Skeletal muscle tissue (tissue), 4 donors: ENCODE data around the gene ERGIC2. TPM values are rescaled to one million over a fixed set of nuclear protein-coding genes. Genes with fewer than 3 reads are reported as not detected.

Source experiments
- H3K27ac ChIP-seq: one replicate; pipeline ENCODE4 v1.7.0; 2013; ENCODE audit warnings: mild to moderate bottlenecking, low read depth, low read length, inconsistent platforms
- H3K27me3 ChIP-seq, 3 donors: one replicate each; pipeline ENCODE4 v1.7.0; 2013; ENCODE audit warnings: low read length in 3 of 3; ENCODE audit not compliant: control insufficient read depth in 3 of 3, insufficient read depth in 3 of 3
- H3K36me3 ChIP-seq, 3 donors: one replicate each; pipeline ENCODE4 v1.7.0; 2013; ENCODE audit warnings: low read length in 3 of 3; ENCODE audit not compliant: control insufficient read depth in 3 of 3, insufficient read depth in 3 of 3
- H3K4me1 ChIP-seq, 3 donors: one replicate each; pipeline ENCODE4 v1.7.0; 2013; ENCODE audit warnings: low read length in 3 of 3, mild to moderate bottlenecking in 3 of 3; ENCODE audit not compliant: control insufficient read depth in 3 of 3, insufficient read depth in 3 of 3
- H3K4me3 ChIP-seq, 3 donors: one replicate each; pipeline ENCODE4 v1.7.0; 2013; ENCODE audit warnings: low read length in 3 of 3
- H3K9ac ChIP-seq, 3 donors: one replicate each; pipeline ENCODE4 v1.7.0; 2013; ENCODE audit warnings: low read length in 3 of 3, mild to moderate bottlenecking in 3 of 3, moderate library complexity in 2 of 3, low read depth in 1 of 3
- H3K9me3 ChIP-seq, 3 donors: one replicate each; pipeline ENCODE4 v1.7.0; 2013; ENCODE audit warnings: low read length in 3 of 3; ENCODE audit not compliant: control insufficient read depth in 3 of 3
- total RNA-seq: library from RNA; depleted of rRNA; stranded (reverse); fragments of >200 nt; gene quantifications from one replicate; pipeline ENCODE4 v1.2.3, GENCODE V29; 2014
- donor health status: Osteomylitis.

ERGIC2 gene
- total RNA-seq, 1 donor from 2014 or later, result 19.8 TPM

GRCh38 chr12:29382251-29382650 lies 1.3 kb upstream of the ERGIC2 start:
- Histone ChIP-seq H3K27me3 (no peaks in the 10 kb centered on the region), H3K36me3 (peaks cover 0 to 3% (median 0%) of the 10 kb centered on the region in 3 donors), H3K9ac (no peak overlapping the region), H3K4me3 (no peak overlapping the region), H3K4me1 (peaks cover 0 to 8% (median 6%) of the 10 kb centered on the region in 3 donors), H3K9me3 (no peaks in the 10 kb centered on the region), H3K27ac (no peak overlapping the region)

- Histone ChIP-seq H3K27ac (no peak overlapping the region), H3K27me3 (no peaks in the 10 kb centered on the region), H3K9ac (no peak overlapping the region), H3K4me3 (no peak overlapping the region), H3K36me3 (peaks cover 3 to 5% (median 3%) of the 10 kb centered on the region in 3 donors), H3K9me3 (no peaks in the 10 kb centered on the region), H3K4me1 (peaks cover 0 to 8% (median 6%) of the 10 kb centered on the region in 3 donors)
Measured at GRCh38 chr12:29376118-29376517, 4.9 kb downstream of the ERGIC2 start.

- Histone ChIP-seq H3K4me1 (peaks cover 0 to 5% (median 4%) of the 10 kb centered on the region in 3 donors), H3K9ac (no peak overlapping the region), H3K27me3 (no peaks in the 10 kb centered on the region), H3K27ac (no peak overlapping the region), H3K9me3 (no peaks in the 10 kb centered on the region), H3K36me3 (peaks cover 3 to 5% (median 4%) of the 10 kb centered on the region in 3 donors), H3K4me3 (no peak overlapping the region)
Measured at GRCh38 chr12:29374913-29375312, 6.1 kb downstream of the ERGIC2 start.

- Histone ChIP-seq H3K9ac (no peak overlapping the region), H3K9me3 (no peaks in the 10 kb centered on the region), H3K4me1 (no peaks in the 10 kb centered on the region), H3K27ac (no peak overlapping the region), H3K4me3 (no peak overlapping the region), H3K27me3 (no peaks in the 10 kb centered on the region), H3K36me3 (peaks cover 3 to 10% (median 7%) of the 10 kb centered on the region in 3 donors)
Measured at GRCh38 chr12:29374012-29374411, 7.0 kb downstream of the ERGIC2 start.

GRCh38 chr12:29365091-29365490 lies 15.9 kb downstream of the ERGIC2 start:
- H3K9me3 ChIP-seq, result peaks cover 0 to 2% (median 0%) of the 10 kb centered on the region in 3 donors
- no peaks in the 10 kb centered on the region for H3K27me3 ChIP-seq
- no peak overlapping the region for H3K4me3 ChIP-seq
- peaks cover 2 to 27% (median 25%) of the 10 kb centered on the region in 3 donors for H3K36me3 ChIP-seq
- H3K4me1 ChIP-seq, result no peaks in the 10 kb centered on the region
- no peak overlapping the region for H3K27ac ChIP-seq
- no peak overlapping the region for H3K9ac ChIP-seq

GRCh38 chr12:29354954-29355353 lies 26.0 kb downstream of the ERGIC2 start:
- peaks cover 3 to 8% (median 5%) of the 10 kb centered on the region in 3 donors for H3K36me3 ChIP-seq
- H3K9ac ChIP-seq, result no peak overlapping the region
- H3K27me3 ChIP-seq, result no peaks in the 10 kb centered on the region
- no peak overlapping the region for H3K4me3 ChIP-seq
- no peaks in the 10 kb centered on the region for H3K4me1 ChIP-seq
- no peak overlapping the region for H3K27ac ChIP-seq
- H3K9me3 ChIP-seq, result no peaks in the 10 kb centered on the region

- H3K27ac ChIP-seq, result no peak overlapping the region
- no peaks in the 10 kb centered on the region for H3K9me3 ChIP-seq
- peaks cover 0 to 8% (median 4%) of the 10 kb centered on the region in 3 donors for H3K36me3 ChIP-seq
- no peaks in the 10 kb centered on the region for H3K4me1 ChIP-seq
- no peak overlapping the region for H3K4me3 ChIP-seq
- H3K27me3 ChIP-seq, result no peaks in the 10 kb centered on the region
- no peak overlapping the region for H3K9ac ChIP-seq
Measured at GRCh38 chr12:29350080-29350479, 30.9 kb downstream of the ERGIC2 start.

GRCh38 chr12:29346769-29347421 lies 34.1 kb downstream of the ERGIC2 start:
- Histone ChIP-seq H3K9me3 (no peaks in the 10 kb centered on the region), H3K27ac (no peak overlapping the region), H3K4me1 (peaks cover 0 to 3% (median 0%) of the 10 kb centered on the region in 3 donors), H3K36me3 (peaks cover 0 to 12% (median 9%) of the 10 kb centered on the region in 3 donors), H3K27me3 (no peaks in the 10 kb centered on the region), H3K4me3 (no peak overlapping the region), H3K9ac (no peak overlapping the region)

- H3K9ac ChIP-seq, result no peak overlapping the region
- no peaks in the 10 kb centered on the region for H3K9me3 ChIP-seq
- H3K4me3 ChIP-seq, result no peak overlapping the region
- peaks cover 5 to 20% (median 18%) of the 10 kb centered on the region in 3 donors for H3K36me3 ChIP-seq
- H3K4me1 ChIP-seq, result peaks cover 0 to 3% (median 0%) of the 10 kb centered on the region in 3 donors
- no peak overlapping the region for H3K27ac ChIP-seq
- no peaks in the 10 kb centered on the region for H3K27me3 ChIP-seq
Measured at GRCh38 chr12:29343022-29343799, 37.8 kb downstream of the ERGIC2 start.

GRCh38 chr12:29337325-29337724 lies 43.6 kb downstream of the ERGIC2 start:
- H3K27ac ChIP-seq, result no peak overlapping the region
- no peaks in the 10 kb centered on the region for H3K27me3 ChIP-seq
- no peaks in the 10 kb centered on the region for H3K4me1 ChIP-seq
- H3K9me3 ChIP-seq, result no peaks in the 10 kb centered on the region
- H3K36me3 ChIP-seq, result peaks cover 5 to 8% (median 8%) of the 10 kb centered on the region in 3 donors
- peak overlapping the region in 1 of 3 donors; percentile 21 for H3K9ac ChIP-seq
- no peak overlapping the region for H3K4me3 ChIP-seq
